HG02588 (cell line): ENCODE results near the gene ST7.
"Not testable (repeated sequence)": the region's sequence is repeated elsewhere in the genome, so short reads cannot be mapped to it uniquely, and the experiment has no call there.

Experiments used
- ATAC-seq: cut with Tn5 transposase; IDR thresholded peaks from one replicate; pipeline ENCODE4 v1.9.1; 2021; ENCODE audit warnings: mild to moderate bottlenecking, moderate library complexity; ENCODE audit not compliant: unreplicated experiment

Gene ST7

DNA sequence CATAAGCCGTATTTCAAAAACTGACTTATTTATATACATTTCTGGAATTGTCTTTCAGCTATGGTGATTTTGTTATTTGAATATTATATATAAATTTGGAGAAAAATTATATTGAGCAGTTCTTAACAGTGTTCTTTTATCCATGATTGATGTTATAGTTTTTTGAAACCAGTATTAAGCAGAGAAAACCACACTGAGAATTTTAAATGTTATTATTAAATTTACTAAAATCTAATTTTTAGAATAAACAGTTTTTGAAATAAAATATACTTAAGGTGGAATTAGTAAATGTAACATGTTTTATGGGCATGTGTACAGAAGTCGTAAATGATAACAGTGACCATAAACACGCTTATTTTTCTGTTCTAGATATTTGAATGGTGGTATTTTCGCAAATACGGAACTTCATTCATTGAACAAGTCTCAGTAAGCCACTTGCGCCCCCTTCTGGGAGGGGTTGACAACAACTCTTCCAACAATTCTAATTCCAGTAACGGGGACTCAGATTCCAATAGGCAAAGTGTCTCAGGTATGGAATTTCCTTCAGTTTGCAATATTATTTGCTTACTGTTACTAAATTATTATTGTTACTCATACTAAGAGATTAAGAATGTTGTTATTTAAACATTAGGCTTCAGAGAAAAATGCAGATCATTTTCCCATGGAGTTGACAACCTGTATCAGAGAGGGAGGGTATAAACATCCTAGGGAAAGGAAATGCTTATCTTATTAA, 166.1 kb downstream of the ST7 start:
- ATAC-seq, result no peak

DNA sequence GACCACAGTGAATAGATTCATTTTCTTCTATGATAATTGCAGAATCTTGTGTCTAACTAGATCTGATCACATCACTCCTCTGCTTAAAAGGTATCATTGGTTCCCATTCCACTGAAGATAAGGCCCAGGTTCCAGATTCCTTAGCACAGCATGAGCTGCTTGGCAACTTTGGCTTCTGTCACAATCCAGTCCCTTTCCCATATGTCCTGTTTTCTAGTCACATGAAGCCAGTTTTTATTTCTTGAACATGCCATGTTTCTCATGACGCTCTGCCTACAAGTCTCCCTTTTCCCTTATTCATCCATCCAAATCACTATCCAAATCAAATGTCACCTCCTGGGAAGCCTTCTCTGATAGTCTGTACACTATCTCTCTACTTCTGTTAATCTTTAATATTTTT, 167.0 kb downstream of the ST7 start:
- ATAC-seq, result not testable (repeated sequence)

DNA sequence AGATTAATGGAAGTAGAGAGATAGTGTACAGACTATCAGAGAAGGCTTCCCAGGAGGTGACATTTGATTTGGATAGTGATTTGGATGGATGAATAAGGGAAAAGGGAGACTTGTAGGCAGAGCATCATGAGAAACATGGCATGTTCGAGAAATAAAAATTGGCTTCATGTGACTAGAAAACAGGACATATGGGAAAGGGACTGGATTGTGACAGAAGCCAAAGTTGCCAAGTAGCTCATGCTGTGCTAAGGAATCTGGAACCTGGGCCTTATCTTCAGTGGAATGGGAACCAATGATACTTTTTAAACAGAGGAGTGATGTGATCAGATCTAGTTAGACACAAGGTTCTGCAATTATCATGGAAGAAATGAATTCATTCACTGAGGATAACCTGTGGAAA, 168.7 kb downstream of the ST7 start:
- not testable (repeated sequence) for ATAC-seq

DNA sequence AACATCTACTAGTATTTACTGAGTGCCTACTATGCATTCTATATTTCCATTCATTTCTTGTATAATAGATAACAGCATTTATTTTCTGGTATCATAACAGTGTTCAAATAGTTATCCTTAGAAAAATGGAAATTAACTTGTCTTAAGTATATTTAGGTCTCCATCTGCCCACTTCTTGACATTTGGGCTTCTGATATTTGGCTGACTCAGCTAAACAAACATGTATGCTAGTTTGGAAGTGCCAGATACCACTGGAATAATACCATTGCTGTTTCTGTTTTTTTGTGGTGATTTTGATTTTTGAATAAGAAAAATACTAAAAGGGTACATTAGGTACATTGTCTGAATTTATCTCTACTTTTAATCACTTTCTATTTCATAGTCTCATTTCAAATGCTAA, 169.2 kb downstream of the ST7 start:
- ATAC-seq, result no peak

DNA sequence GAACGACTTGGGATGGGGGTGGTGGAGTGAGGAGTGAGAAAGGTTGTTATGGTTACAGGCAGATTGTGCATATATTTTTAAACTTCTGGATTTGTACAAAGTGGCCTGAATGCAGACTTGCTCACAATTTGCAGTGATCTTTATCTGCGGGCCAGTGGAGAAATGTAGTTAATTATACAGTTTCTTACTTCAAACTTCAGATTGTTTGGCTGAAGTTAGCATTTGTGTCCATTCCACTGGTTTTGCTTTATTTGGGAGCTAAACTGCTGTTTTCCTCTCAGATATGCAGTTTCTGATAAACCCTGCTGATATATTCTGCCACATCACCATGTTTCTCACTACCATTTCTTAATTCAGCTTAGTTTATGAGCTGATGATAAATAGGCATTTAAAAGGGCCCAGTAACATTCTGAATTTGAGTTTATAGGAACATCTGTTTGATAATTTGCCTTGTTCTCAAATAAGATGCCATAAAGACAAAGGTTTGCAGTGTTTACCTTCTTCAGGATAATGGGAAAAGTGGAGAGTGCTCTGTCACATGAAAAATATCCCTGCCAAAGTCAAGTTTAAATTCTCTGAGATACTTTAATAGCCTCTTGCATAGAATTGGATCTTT, 170.1 kb downstream of the ST7 start:
- no peak for ATAC-seq

DNA sequence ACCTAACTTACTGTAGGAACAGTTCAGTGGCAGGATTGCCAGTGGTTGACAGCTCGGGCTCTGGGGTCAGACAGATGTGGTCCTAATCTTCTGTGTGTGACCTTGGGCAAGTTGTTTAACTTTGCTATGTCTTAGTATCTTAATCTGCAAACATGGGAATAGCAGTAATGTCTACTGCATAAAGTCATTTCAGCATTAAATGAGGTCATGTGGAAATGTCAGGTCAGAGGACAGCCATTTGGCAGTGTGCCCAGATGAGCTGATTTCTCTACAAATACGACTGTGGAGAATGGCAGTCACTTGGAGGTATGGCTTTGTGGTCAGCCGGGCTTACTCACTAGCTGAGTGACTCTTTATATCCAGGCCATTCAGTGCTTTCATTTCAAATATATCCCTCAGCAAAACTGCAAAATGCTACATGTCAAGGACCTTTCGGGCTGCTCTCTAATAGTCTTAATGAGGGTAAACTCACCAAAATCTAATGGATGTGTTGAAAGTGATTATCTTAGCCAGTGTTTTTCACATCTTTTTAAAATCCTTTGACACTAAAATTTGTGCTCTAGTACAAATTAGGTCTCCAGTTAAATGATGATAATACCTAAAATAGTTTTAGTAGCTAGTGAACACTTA, 171.4 kb downstream of the ST7 start:
- peak; percentile 77 for ATAC-seq

DNA sequence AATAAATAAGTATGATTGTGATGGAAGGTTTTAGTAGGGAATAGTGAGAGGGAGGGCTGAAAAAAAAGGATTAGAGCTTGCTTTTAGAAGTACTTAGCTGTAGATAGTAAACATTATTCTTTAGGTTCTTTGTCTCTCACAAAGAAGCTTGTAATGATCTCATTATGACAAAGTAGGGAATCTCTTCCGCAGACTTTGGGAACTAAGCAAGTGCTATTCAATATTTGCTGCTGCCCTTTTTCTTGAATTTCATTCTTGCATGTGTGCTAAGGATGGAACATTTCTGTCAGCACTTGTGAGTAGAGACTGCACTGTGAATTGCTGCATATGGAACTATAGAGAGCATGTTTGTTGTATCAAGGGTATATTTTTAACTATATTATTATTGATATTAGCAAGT, 173.4 kb downstream of the ST7 start:
- ATAC-seq, result no peak

DNA sequence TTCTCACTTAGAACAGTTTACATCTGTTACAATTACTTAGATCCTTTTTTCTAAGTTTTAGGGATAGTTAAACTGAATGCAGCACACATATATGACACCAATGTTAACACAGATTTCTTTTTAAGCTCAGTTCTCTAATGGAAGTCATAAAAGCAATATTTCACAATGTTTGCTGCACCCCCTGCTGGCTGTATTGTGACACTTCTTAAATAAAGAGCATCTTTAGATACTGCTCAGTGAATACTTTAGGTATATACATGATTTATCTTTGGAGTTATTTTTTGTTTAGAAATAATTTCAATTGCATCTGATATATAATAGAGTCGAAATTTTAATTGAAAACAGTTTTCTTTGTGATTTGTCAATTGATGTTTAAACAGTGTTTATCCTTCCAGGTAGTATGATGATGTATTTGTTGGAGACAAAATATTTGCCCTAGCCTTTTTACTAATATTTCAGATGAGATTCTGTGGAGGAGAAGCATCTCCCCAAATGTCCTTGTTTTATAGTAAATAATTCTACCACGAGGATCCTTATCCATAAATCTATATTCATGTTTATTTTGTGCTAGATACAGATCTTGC, 174.4 kb downstream of the ST7 start:
- peak; percentile 47 for ATAC-seq

DNA sequence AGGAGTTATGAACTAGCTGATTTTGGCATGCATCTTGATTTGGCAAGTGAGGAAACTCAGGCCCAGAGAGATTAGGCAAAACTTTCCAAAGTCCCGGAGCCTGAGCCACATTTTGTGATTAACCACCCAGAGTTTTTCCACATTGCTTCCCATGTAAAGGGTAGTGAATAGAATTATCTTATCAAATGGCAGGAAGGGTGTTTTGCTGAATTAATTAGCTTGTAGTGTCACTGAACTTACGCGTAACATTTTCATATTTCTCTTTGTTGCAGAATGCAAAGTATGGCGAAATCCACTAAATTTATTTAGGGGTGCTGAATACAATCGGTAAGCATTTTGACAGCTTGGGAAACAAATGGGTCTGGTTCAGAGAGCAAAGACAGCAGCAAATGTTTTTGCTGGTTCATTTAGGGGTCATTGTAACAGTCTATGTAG, 176.2 kb downstream of the ST7 start:
- ATAC-seq, result no peak

DNA sequence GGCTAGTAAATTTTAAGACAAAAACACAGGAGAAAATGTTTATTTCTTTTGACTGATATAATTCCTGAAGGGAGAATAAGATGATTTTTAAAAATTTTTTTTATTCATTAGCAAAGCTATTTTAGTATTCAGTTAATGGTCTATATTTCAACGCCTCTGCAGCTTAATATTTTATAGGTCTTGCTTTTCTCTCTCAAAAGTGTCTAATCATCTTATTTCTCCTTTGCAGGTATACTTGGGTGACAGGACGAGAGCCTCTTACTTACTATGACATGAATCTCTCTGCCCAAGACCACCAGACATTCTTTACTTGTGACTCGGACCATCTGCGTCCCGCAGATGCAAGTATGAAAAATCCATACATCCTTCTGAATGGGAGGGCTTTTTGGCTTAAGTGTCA, 177.0 kb downstream of the ST7 start:
- no peak for ATAC-seq

DNA sequence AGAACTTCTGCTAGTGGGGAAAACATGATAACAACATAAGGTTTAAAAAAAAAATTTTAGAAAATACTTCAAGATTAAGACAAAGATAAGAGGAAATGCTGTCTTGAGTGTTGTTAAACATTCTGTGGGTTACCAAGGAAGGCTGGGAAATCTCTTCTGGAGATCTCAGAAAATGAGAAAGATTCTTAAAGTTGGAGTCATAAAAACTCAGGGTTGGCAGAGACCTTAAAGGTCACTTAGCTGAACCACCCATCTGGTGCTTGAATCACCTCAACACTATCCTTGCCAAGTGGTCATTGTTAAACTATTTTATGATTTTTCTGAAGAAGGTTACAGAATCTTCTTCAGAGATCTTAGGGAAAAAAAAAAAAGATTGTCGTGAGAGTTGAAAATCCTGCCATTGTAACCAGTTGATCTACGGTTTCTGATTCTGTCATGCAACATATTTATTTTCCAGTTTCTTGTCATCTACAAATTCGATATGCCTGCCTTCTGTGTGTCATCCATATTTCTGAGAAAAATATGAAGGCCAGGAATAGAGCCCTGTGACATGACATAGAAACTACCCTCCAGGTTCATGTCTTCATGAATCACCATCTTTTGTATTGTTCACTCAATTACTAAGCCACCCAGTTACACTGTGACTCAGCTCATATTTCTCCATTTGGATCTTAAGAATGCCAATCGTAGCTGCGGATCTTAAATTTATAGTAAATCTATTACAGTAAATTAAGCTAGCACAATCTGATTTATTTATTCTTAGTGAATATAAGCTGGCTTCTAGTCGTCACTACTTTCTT, 179.2 kb downstream of the ST7 start:
- ATAC-seq, result no peak

DNA sequence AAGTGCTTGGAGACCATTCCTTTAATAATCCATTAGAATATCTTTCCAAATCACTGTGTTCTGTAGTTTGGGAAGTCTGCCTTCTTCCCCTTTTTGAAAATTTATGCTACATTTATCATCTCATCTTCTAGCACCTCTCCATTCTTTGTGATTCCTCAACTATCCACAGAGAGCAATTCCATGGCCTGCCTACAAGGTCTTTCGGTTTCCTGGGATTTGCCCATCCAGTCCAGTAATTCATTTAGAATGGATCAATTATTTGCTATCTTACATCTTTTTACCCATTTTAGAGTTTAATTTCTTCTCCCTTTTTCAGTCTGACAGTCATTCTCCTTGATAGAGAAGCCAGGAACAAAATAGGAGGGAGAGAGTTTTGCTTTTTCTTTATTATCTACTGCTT, 179.8 kb downstream of the ST7 start:
- ATAC-seq, result no peak

DNA sequence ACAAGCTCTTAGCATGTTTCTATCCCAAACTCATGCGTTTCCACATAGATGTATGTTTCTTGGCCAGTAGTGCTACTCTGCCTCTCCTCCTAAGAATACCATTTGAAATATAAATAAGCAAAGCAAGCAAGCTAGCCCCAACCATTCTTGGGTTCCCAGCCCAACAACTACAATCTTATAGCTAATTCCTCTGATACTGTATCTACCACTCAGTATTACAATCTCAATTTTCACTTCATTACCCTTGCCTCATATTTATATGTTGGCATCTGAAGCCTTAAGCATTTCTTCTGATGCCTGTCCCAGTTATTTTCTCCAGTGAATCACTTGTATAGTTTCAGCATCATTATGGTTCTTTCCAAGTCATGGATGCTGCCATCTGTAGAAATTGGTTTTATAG, 181.1 kb downstream of the ST7 start:
- ATAC-seq, result no peak

DNA sequence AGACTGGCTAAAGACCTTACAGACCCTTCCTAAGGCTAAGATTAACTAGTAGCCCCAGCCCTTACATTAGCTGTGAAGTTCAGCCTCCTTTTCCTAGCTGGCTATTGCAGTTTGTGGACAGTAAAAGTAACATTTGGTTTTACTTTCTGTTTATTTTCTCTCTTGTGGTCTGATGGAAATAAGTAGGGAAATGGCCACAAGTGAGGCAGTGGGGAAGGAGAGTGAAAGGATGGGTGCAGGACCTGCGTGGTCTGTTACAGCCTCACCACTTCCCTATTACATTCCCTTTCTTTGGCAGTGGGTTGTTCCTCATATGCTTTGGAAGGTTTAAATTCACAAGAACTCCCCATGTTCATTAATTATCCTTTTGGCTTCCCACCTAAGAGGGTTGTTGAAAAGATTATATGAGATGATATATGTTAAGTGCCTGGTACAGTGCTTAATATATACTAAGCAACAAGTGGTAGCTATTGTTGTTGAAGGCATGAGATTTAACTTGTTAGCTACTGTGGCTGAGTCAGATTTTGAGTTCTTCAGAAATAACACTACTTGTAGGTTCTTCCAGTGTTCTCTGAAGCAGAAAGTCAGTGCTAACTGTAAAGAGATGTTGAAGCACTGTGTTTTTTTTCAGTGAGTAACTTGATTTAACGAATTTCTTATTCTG, 181.7 kb downstream of the ST7 start:
- ATAC-seq, result peak; percentile 47

DNA sequence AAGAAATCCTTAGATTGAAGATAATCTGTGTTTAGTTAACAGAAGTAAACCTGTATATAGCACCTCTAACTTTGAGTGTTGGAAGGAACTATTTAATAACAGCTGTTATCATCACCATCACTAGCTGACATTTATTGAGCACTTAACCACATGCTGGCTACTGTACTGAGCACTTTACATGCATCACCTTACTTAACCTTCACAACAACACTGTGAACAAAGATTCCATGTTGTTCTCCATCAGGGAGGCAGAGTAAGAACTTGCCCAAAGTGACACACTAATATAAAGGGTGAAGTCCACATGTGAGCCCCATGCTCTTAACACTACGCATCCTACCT, 182.2 kb downstream of the ST7 start:
- no peak for ATAC-seq

DNA sequence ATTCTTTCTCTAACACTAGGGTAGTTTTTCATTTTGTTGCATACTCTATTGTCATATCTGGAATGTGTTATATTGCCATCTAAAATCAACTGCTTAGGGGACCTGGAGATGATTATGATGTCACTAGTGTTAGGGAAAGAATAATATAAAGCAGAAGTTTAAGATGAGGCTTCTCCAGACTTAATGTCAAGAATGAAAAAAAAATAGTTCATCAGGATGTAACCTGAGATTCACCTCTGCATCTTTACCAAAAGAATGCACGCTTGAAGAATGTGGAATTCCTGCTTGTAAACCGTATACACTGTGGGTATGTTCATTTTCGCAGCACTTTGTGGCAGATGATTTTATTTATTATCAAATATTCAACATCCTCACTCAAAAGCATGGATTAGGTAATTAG, 184.6 kb downstream of the ST7 start:
- no peak for ATAC-seq

DNA sequence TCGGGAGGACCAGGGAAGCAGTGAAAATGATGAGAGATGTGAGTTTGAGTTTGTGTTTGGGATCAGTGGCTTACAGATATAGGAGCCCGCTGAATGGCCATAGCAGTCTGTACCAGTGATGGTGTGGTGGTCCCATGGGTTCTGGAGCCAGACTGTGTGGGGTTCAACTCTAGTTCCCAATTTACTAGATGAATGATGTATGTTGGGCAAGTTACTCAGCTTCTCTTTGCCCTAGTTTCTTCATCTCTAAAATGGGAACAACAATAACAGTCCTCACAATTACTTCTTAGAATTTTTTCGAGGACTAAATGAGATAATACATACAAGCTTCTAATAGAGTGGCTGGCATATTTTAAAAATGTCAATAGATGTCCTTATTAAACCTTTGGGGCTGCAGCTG, 185.2 kb downstream of the ST7 start:
- ATAC-seq, result no peak

DNA sequence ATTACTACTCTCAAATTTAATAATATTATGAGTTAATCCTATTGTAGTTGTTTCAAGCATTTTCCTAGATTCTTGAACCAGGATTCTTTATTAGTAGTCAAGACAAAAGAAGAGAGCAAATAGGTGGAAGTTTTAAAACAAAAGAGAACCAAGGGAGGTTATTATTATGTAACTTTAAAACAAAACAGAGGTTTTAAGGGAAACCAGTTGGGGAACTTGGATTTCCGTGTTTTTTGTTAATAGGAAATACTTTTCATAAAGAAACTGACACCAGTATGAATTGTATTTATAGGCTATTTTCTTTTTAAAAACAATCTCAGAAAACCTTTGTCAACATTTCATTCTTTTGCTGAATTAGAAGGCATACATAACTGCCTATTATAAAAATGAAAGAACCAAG, 185.7 kb downstream of the ST7 start:
- ATAC-seq, result no peak

DNA sequence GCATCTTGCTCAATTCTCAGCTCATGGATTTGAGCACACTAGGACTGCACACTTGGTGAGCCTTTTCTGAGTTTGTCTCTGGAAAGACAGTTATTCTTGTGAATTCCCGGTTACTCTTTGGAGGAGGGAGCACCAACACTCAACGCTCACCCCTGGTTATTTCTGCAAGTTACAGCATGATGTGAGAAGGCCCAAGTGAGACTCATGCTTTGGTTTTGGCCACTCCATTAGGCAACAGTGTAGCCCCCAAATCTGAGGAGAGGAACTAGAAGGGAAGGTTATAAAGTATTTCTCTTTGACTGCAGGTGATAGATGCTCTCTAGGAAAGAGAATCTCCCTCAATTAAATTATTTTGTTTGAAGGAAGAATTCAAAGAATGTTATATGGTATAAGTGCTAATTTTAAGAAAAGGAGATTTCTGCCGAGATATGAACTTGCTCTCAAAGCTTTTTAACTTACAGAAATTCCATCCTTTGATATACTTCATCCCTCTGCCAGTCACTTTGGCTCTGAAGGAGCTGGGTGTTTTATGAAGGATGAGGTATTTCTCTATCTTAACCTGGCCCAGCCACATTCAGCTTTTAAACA, 186.2 kb downstream of the ST7 start:
- ATAC-seq, result no peak

DNA sequence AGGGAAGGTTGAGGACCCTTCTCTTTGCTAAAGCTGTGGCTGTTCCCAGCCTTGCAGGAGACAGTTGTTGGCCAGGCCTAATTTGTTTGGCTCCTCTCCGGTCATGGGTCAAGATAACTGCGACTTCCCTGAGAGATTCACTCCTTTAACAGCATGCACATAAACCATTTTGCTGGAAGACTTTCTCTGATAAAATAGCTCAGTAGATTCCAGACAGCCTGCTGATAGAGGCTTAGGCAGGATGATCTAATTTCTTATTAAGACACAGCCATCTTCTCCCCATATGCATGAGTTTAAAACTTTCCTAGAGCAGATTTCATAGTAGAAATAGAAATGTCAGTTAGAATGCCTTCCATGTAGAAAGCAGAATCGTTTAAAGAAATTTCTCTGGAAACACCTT, 187.6 kb downstream of the ST7 start:
- ATAC-seq, result no peak
